NCI-H1105 treated with DMSO at 0.1 percent for 48 hours (cell line): Measurements from ENCODE around the gene STMP1.

Experiments
- DNase-seq: peaks from one replicate; lab custom pipeline; 2025; lab: John Stamatoyannopoulos, UW

Gene STMP1

DNA sequence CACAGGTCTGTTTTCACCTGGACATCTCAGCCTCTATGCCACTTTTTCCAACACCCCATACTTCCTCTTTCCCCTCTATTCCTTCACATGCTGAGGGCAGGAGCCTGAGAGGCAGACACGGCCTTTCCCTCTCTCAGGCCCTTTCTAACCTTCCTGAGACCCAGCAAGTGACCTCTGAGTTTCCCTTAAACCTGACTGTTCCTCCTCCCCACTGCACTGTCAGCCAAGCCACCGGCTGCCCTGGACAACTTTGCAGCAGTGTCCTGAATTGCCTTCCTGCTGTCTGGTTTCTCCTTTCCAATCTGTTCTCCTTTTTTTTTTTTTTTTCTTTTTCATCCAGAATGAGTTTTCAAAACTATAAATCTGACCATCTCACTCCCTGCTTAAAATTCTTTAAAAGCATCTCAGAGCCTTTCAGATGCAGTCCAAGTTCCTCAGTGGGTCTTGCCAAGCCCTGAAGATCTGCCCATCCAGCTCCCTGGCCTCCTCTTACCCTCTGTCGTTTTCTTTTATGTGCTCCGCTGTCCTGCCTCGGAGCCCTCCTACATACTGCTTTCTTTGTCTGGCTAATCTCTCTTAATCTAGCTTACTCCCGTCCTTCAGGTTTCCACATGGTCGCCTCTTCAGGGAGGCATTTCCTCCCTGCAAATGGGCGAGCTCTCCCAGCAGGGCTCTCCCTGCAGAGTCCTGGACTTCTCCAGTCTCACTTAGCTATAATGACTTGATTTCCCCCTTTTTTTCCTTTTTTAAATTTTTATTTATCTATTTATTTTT lies 35.1 kb downstream of the STMP1 start:
- DNase-seq: no peak

GRCh38 chr7:135704074-135704473 lies 41.8 kb downstream of the STMP1 start:
- DNase-seq: no peak

- no peak for DNase-seq
Measured at GRCh38 chr7:135704698-135705097, 42.4 kb downstream of the STMP1 start.

DNA sequence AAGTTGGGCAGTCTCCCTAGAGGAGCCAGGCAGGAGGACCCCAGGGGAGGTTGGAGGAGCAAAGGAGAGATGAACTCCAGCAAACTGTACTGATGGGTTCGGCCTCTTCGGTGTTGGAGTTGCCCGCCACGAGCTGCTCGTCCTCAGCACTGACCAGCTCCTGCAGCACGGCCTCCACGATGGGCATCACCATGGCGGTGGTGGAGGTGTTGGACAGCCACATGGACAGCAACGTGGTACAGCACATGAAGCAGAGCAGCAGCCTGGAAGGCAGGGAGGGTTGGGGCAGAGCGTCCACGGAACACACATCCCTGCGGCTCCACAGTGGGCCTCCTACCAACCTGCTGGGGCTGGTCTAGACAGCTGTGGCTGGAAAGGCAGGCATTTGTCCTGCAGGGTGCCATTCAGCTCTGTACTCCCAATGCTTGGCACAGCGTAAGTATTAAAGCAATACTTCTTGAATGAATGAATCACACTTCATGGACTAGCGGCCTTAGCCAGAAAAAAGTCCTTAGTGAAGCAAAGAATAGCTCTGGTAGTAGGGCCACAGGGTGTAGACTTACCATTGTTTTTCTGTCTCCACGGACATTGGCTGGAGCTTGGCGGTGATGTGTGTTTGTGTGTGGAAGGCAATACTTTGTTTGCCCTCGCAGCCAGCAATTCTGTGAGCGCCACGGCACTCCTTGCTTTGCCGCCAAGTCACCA lies 43.9 kb downstream of the STMP1 start:
- DNase-seq: no peak

- no peak for DNase-seq
Measured at GRCh38 chr7:135706858-135707569, 44.7 kb downstream of the STMP1 start.

DNA sequence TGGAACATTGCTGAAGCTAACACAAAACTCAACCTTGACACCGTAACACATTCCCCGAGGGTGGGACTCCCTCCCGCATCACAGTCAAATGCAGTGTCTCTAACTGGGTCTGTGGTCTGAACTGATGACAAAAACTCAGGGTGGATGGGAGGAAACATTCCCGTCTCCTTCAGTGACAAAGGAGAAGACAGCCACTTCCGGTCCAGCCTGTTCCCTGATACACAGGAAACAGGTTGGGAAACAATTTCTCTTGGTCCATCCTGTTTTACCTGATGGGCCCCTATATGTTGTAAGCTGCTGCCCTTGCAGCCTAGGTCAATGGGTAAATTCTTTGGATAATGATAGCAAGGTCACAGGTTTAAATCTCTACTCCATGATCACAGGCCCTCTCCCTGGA lies 45.3 kb downstream of the STMP1 start:
- DNase-seq: no peak

- no peak for DNase-seq
Measured at GRCh38 chr7:135708041-135708440, 45.7 kb downstream of the STMP1 start.

- no peak for DNase-seq
Measured at GRCh38 chr7:135709508-135709907, 47.2 kb downstream of the STMP1 start.

DNA sequence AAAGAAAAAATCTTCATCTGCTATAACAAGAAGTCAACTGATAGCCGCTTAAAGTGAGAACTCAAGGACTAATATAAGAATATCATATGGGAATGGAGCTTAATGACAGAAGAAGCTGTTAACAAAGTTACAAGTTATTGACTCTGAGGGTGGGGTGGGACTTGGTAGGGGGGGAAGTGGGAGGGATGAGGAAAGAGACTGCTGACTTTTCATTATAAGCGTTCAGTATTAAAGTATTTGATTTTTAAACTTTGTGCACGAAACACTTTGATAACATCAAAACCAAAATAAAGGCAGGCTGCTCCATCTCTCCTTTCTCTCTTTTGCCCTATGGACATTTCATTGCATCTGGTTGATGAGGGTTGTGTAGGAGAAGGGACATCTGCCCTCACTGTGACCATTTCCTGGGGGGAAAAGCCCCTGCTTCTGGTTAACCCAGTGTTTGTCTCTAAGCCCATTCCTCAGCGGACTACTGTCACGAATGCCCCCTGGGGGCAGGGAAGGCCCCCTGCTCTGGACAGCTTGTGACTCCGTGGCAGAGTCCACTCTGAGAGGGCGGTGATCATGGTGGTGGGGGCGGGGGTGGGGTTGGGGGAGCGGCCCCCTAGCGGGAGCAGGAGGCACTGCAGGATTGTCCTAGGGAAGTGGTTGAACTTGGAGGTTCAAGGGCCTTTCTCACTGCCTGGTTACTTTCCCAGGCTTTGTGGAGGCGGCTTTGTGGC lies 48.3 kb downstream of the STMP1 start:
- DNase-seq: no peak

GRCh38 chr7:135711139-135711469 lies 48.8 kb downstream of the STMP1 start:
- no peak for DNase-seq

DNA sequence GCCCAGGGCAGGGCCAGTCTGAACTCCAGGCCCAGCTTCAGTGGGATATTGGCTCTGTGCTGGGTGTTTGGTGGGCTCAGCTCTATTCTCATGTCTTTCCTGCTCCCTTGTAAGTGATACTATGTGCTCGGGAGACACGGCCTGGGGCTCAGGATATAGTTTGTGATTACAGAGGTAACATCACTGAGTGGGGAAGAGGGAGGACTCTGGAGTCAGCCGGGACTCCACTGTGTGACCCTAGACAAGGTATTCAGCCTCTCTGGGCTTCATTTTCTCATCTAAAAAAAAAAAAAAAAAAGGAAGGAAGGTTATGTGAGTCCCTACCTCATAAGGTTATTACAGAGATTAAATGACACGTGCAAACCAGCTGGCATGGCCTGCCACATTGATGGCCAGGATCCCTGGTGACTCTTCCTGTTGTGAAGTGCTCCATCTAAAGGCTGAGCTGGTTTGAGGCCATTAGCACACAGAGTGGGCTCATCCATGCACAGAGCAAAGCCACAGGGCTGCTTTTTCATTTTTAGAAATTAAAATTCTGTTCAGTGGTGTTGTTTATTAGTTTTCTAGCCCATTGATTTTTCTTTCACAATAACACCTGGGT lies 50.0 kb downstream of the STMP1 start:
- DNase-seq: no peak

GRCh38 chr7:135712796-135713195 lies 50.5 kb downstream of the STMP1 start:
- DNase-seq: no peak

DNA sequence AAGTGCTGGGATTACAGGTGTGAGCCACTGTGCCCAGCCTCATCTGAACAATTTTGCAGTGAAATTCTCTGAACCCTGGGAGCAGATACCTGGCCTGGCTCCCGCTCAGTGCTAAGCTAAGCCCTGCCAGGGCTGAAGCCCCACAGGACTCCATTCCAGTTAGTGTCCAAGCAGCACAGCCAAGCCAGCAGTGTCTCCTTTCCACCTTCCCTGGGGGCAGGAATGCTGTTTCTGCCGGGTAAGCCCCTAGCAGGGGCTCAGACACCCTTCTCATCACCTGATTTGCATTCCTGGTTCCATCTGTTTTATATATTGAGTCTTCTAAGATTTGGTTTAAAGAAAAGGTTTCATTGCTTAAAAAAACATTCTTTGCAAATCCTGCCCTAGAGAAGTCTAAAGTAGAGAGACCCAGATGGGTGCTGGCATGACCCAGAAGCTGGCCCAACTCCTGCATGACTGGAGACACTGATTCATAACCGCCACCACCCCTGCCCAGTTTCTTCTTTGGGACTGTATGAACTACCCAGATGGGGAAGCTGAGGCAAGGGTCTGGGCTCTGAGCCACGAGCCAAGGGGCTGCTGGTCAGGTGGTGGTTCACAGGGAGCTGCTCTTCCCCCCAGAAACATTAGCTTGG lies 51.6 kb downstream of the STMP1 start:
- DNase-seq: no peak

DNA sequence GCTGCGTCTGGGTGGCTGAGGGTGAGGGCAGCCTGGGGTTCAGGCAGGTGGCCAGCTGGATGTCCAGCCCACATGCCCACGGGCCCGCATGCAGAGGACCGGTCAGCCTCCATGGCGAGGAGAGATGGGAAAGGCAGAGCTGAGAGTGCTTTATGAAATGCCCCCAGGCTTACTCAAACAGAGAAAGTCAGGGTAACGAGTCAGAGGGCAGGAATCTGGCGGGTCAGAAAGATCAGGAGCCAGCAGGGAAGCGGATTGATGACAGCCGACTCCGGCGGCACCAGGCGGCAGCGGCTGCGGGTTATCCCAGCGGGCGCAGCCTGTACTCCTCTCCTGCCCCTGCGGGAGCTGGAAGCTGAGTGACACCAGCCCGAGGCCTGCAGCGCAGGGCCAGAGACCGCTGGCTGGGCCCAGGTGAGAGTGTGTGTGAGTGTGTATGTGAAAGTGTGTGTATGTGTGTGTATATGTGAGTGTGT lies 52.3 kb downstream of the STMP1 start:
- DNase-seq: no peak

DNA sequence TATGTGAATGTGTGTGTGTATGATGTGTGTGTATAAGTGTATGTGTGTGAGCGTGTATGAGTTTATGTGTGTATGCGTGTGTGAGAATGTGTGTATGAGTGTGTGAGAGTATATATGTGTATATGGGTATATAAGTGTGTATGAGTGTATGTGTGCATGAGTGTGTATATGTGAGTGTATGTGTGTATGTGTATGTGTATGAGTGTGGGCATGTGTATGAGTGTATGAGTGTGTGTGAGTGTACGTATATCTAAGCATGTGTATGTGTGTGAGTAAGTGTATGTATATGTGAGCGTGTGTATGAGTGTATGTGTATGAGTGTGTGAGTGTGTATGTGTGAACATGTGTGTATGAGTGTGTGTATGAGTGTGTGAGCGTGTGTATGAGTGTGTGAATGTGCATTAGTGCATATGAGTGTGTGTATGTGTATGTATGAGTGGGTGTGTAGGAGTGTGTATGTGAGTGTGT lies 52.8 kb downstream of the STMP1 start:
- no peak for DNase-seq

GRCh38 chr7:135715673-135716072 lies 53.4 kb downstream of the STMP1 start:
- no peak for DNase-seq

GRCh38 chr7:135716677-135717238 lies 54.4 kb downstream of the STMP1 start:
- DNase-seq: no peak

GRCh38 chr7:135717693-135718092 lies 55.4 kb downstream of the STMP1 start:
- DNase-seq: no peak

DNA sequence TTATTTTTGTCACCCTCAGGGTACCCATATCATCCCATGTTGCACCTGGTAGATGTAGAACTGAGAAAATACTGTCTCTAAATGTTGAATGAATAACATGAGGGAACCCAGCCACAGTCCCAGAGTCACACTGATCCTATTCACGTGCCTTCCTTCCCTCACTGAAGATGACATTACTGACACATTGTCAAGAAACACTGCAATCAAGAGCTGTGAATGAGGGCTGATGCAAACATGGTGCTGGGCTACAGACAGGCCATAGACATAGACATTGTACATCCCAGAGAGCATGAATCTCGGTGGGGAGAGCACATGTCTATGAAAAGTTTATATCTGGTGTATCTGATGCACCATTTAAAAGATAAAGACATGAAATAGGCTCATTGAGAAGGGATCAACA lies 55.9 kb downstream of the STMP1 start:
- no peak for DNase-seq

GRCh38 chr7:135718794-135719437 lies 56.6 kb downstream of the STMP1 start:
- DNase-seq: no peak
